ENCODE measurements around the gene THNSL1.

THNSL1 gene

DNA sequence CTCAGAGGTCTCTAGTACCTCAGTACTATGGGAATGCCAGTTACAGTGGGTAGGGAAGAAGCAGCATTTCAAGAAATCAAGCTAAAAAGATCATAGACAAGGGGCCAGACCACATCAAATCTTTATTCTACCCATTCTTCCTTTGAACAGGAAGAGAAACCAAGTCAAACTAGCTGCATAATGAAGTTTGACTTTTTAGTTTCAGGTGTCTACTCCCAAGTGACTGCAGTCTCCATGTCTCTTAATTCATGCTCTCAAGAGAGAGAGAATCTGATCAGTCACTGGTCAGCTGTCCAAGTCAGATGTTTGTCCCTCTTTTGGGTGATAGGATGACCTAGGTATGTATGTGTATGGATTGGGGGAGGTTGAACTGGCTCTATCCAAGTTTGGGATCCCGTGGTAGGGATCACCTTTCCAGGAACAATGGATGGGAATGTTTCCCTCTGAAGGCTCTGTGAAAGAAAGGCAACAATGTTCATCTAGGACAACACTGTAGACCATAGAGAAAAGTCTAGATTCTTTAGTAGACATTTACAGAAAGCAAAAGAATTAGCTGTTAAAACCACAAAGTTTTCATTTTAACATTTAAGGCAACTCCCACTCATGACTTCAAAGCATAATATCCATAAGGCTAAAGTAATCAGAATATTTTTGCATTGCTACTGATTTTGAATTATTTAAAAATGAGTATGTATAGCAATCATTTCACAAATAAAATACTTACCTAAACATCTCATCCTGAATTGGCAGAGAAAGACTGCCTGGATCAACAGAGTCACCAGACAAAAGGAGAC is 33.9 kb upstream of the THNSL1 start:
- H3K27me3 ChIP-seq (replicated peaks), result no peaks in the 10 kb centered on the region
- in situ Hi-C loops (cut with HindIII; ENCODE audit: low pct_ligation_motif_present, low sequenced_read_pairs), result no loop called here
- no peak for TF ChIP-seq CTCF (IDR thresholded peaks at IDR 0.05; ENCODE audit: low read depth, low read length, missing control alignments)
- no peak overlapping the region for H3K27ac ChIP-seq
- DNase-seq, result no peak
- H3K36me3 ChIP-seq (replicated peaks), result no peaks in the 10 kb centered on the region
- H3K4me3 ChIP-seq (ENCODE audit: low read depth, low read length), result no peak overlapping the region

DNA sequence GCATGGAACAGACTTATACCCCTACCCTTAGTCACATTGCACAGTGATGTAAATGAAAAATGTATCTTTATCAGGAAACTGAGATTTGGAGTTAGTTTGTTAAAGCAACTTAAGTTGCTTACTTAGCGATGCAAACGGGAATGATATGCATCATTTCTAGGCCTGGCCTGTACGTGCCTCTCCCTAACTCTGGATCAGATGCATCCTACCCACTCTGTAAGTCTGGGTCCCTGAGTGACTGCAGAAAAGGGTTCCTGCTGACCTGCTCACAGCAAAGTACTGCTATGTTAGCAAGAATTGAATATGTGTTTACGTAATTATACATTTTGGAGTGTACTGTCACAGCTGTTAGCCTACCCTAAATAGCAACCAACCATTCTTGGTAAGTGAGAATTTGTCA is 33.3 kb upstream of the THNSL1 start:
- Histone ChIP-seq H3K36me3 (replicated peaks) (no peaks in the 10 kb centered on the region), H3K27ac (no peak overlapping the region), H3K27me3 (replicated peaks) (no peaks in the 10 kb centered on the region), H3K4me3 (ENCODE audit: low read depth, low read length) (no peak overlapping the region)
- in situ Hi-C loops (cut with HindIII; ENCODE audit: low pct_ligation_motif_present, low sequenced_read_pairs), result no loop called here
- TF ChIP-seq CTCF (IDR thresholded peaks at IDR 0.05; ENCODE audit: low read depth, low read length, missing control alignments), result no peak
- DNase-seq, result no peak

DNA sequence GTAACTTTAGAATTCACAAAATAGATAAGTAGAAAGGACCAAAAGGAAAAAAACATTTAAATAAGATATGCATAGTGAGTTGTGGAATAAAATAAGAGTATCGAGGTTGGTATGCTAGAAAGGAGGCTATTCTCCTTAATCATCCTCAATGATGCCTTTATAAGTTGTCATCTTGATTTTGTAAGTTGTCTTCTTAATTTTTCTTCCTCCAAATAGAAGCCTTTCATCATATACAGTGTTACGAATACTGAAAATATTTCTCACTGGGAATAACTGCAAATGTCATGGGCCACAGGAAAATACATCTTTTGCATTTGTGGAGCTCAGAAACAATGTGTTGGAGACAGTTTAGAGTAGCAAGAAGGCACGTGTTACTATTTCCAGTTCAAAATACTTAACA is 32.5 kb upstream of the THNSL1 start:
- in situ Hi-C loops (cut with HindIII; ENCODE audit: low pct_ligation_motif_present, low sequenced_read_pairs), result no loop called here
- Histone ChIP-seq H3K27me3 (replicated peaks) (no peaks in the 10 kb centered on the region), H3K36me3 (replicated peaks) (no peaks in the 10 kb centered on the region), H3K4me3 (ENCODE audit: low read depth, low read length) (no peak overlapping the region), H3K27ac (no peak overlapping the region)
- TF ChIP-seq CTCF (IDR thresholded peaks at IDR 0.05; ENCODE audit: low read depth, low read length, missing control alignments), result no peak
- DNase-seq, result no peak

DNA sequence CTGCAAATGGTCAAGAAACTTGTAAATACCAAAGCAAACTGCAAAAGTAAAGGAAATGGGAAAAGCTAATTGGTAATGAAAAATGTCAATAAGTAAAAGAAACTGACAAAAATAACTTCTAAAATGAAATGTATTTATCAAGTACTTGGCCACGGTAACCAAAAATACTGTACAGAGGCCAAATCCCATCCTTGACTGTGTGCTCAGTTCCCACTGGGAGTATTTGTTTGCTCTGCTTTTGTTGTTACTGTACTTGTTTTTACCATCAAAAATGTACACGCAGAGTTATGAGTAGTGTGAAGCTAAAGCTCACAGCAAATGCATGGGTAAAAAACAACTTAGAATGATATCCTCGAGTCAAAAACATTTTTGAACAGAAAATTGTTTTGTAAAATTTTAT is 31.5 kb upstream of the THNSL1 start:
- H3K27me3 ChIP-seq (replicated peaks), result no peaks in the 10 kb centered on the region
- DNase-seq, result no peak

DNA sequence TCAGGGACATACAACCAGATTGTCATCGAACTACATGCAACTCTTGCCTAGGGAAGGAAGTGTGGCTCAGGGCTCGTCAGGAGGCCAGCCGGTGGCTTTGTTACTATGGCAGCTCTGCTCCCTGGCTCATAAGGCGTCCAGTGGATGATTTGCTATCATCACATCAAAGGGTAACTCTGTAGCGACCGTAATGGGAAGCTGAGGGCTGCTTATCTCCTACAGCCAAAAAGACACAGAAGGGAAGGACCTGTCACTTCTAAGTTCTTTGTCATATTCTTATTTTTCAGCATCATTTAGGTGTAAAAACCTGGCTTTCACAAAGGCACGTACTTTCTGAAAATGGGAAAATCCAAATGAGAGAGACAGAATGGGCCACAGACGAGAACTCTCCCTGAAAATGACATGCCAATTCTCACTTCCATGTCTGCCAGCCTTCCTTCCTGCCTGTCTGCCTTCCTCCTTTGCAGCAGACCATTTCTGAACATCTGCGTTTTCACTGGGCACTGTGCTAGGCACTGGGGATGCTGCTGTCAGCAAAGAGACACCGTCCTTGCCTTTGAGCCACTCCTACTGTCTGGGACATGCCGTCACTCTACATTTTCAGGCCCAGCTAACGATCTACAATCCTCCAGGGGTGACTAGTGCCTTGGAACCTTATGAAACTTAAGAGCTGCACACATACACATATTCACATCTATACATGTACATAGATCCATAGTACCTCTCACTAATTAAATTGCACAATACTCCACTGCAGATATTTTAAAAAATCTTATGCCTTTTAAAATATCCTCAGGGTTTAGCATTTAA is 27.4 kb upstream of the THNSL1 start:
- in situ Hi-C loops (cut with HindIII; ENCODE audit: low pct_ligation_motif_present, low sequenced_read_pairs), result no loop called here
- no peak for DNase-seq
- H3K36me3 ChIP-seq (replicated peaks), result no peaks in the 10 kb centered on the region
- no peak overlapping the region for H3K27ac ChIP-seq
- no peaks in the 10 kb centered on the region for H3K27me3 ChIP-seq (replicated peaks)
- no peak for TF ChIP-seq CTCF (IDR thresholded peaks at IDR 0.05; ENCODE audit: low read depth, low read length, missing control alignments)
- H3K4me3 ChIP-seq (ENCODE audit: low read depth, low read length), result no peak overlapping the region

More for the DNA sequence above, 31.5 kb upstream of the THNSL1 start:
- TF ChIP-seq CTCF (IDR thresholded peaks at IDR 0.05; ENCODE audit: low read depth, low read length, missing control alignments), result no peak
- in situ Hi-C loops (cut with HindIII; ENCODE audit: low pct_ligation_motif_present, low sequenced_read_pairs), result no loop called here
- H3K27ac ChIP-seq, result no peak overlapping the region
- no peaks in the 10 kb centered on the region for H3K36me3 ChIP-seq (replicated peaks)
- H3K4me3 ChIP-seq (ENCODE audit: low read depth, low read length), result no peak overlapping the region

Data from brain microvascular endothelial cell (primary cell).